Endodermal cell (in vitro differentiated cells): ENCODE results near the gene FAM217A. TPM values are rescaled to one million over a fixed set of nuclear protein-coding genes. Genes with fewer than 3 reads are reported as not detected.

Source experiments
- DNase-seq: peaks from one replicate; pipeline ENCODE4 v3.0.0-alpha.2; 2017
- H3K27ac ChIP-seq: 2 replicates; pipeline ENCODE4 v1.5.1; 2013; ENCODE audit warnings: mild to moderate bottlenecking, low read depth, low read length, moderate library complexity
- H3K27me3 ChIP-seq: 2 replicates; pipeline ENCODE4 v1.6.1; 2013; ENCODE audit warnings: mild to moderate bottlenecking, low read length, moderate library complexity; ENCODE audit not compliant: insufficient read depth, control insufficient read depth, poor library complexity, severe bottlenecking
- H3K36me3 ChIP-seq: 2 replicates; pipeline ENCODE4 v1.7.0; 2013; ENCODE audit warnings: mild to moderate bottlenecking, low read length, moderate library complexity; ENCODE audit not compliant: control insufficient read depth, insufficient read depth
- H3K4me1 ChIP-seq: one replicate; pipeline ENCODE4 v1.7.0; 2013; ENCODE audit warnings: low read length; ENCODE audit not compliant: control insufficient read depth, insufficient read depth
- H3K4me3 ChIP-seq: 2 replicates; pipeline ENCODE4 v1.5.1; 2013; ENCODE audit warnings: mild to moderate bottlenecking, low read length, moderate library complexity
- H3K9ac ChIP-seq: 2 replicates; pipeline ENCODE4 v1.6.1; 2013; ENCODE audit warnings: mild to moderate bottlenecking, low read length, moderate library complexity; ENCODE audit not compliant: poor library complexity, severe bottlenecking; ENCODE audit errors: extremely low read depth
- H3K9me3 ChIP-seq: 2 replicates; pipeline ENCODE4 v1.6.1; 2013; ENCODE audit warnings: mild to moderate bottlenecking, low read length, moderate library complexity; ENCODE audit not compliant: control insufficient read depth
- H3K27ac Mint-ChIP-seq: 2 replicates; pipeline ENCODE4 v1.8.0; 2020; ENCODE audit warnings: mixed read lengths
- H3K27me3 Mint-ChIP-seq: 2 replicates; pipeline ENCODE4 v1.8.0; 2021; ENCODE audit warnings: mild to moderate bottlenecking, mixed read lengths; ENCODE audit not compliant: insufficient read depth
- H3K36me3 Mint-ChIP-seq: 2 replicates; pipeline ENCODE4 v1.8.0; 2020; ENCODE audit warnings: low read depth, mixed read lengths
- H3K4me1 Mint-ChIP-seq: 2 replicates; pipeline ENCODE4 v1.8.0; 2020; ENCODE audit warnings: mixed read lengths
- H3K4me3 Mint-ChIP-seq: 2 replicates; pipeline ENCODE4 v1.8.0; 2020; ENCODE audit warnings: mild to moderate bottlenecking, moderate library complexity, mixed read lengths
- H3K9me3 Mint-ChIP-seq: 2 replicates; pipeline ENCODE4 v1.8.0; 2020; ENCODE audit warnings: mild to moderate bottlenecking, mixed read lengths
- WGBS, 2 experiments: methylation state at CpG; one replicate each; pipeline versions ENCODE4 v1.1.5 to v1.1.7; 2013; ENCODE audit warnings: missing lambda C conversion rate in 2 of 2, mixed read lengths in 1 of 2; ENCODE audit not compliant: insufficient coverage in 1 of 2, insufficient read length in 1 of 2; 5-methylcytosine and 5-hydroxymethylcytosine counted together
- total RNA-seq, 2 donors: library from RNA; stranded (reverse); fragmentation: NEBNext Ultra II Directional in 1 of 2; extraction: Animal tissue kit (Norgen Biotek cat#: 25700) in 1 of 2; gene quantifications; 2 replicates in 1 of 2; 3 replicates in 1 of 2; pipeline ENCODE4 v1.2.1, GENCODE V29; 2021
- TF ChIP-seq, protein P1 (sequence below): fragments of 200-600 bp; sonication (generic); conservative IDR thresholded peaks from 2 replicates; pipeline ENCODE4 v1.5.0; 2021; ENCODE audit warnings: antibody characterized with exemption, mild to moderate bottlenecking

Gene FAM217A
- total RNA-seq, 2 donors from 2014 or later: not detected

DNA sequence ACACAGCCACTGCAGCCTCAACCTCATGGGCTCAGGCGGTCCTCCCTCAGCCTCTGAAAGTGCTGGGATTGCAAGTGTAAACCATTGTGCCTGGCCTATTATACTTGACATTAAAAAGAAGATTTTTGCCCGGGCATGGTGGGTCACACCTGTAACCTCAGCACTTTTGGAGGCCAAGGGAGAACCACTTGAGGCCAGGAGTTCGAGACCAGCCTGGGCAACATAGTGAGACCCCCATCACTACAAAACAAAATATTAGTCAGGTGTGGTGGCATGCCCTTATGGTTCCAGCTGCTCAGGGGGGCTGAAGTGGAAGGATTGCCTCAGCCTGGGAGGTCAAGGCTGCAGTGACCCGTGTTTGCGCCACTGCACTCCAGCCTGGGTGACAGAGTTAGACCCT is 42.4 kb downstream of the FAM217A start:
- no peak overlapping the region for H3K27ac ChIP-seq
- WGBS, 2 experiments: 94 to 100% methylated on average over 4 to 5 of the region's 5 CpGs
- TF ChIP-seq, protein P1, sequence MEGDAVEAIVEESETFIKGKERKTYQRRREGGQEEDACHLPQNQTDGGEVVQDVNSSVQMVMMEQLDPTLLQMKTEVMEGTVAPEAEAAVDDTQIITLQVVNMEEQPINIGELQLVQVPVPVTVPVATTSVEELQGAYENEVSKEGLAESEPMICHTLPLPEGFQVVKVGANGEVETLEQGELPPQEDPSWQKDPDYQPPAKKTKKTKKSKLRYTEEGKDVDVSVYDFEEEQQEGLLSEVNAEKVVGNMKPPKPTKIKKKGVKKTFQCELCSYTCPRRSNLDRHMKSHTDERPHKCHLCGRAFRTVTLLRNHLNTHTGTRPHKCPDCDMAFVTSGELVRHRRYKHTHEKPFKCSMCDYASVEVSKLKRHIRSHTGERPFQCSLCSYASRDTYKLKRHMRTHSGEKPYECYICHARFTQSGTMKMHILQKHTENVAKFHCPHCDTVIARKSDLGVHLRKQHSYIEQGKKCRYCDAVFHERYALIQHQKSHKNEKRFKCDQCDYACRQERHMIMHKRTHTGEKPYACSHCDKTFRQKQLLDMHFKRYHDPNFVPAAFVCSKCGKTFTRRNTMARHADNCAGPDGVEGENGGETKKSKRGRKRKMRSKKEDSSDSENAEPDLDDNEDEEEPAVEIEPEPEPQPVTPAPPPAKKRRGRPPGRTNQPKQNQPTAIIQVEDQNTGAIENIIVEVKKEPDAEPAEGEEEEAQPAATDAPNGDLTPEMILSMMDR: no peak
- no peaks in the 10 kb centered on the region for H3K27me3 Mint-ChIP-seq
- no peak for DNase-seq
- peaks cover 71% of the 10 kb centered on the region for H3K36me3 Mint-ChIP-seq
- no peak overlapping the region for H3K9ac ChIP-seq
- no peak overlapping the region for H3K27ac Mint-ChIP-seq
- peaks cover 81% of the 10 kb centered on the region for H3K36me3 ChIP-seq
- H3K4me3 ChIP-seq: no peak overlapping the region
- no peaks in the 10 kb centered on the region for H3K27me3 ChIP-seq
- no peak overlapping the region for H3K4me3 Mint-ChIP-seq
- no peaks in the 10 kb centered on the region for H3K4me1 ChIP-seq
- H3K9me3 ChIP-seq: no peaks in the 10 kb centered on the region
- H3K4me1 Mint-ChIP-seq: peaks cover 28% of the 10 kb centered on the region
- H3K9me3 Mint-ChIP-seq: no peaks in the 10 kb centered on the region

DNA sequence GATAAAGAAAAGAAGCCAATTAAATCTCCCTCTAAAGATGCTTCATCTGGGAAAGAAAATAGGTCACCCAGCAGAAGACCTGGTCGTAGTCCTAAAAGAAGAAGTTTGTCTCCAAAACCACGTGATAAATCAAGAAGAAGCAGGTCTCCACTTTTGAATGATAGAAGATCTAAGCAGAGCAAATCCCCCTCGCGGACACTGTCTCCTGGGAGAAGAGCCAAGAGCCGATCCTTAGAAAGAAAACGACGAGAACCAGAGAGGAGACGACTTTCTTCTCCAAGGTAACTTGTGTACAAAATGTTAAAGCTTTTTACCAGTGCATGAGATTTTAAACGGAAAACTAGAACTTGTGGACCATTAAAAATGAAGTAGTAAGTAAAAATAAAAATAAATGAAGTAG is 46.5 kb downstream of the FAM217A start:
- H3K27me3 Mint-ChIP-seq: no peaks in the 10 kb centered on the region
- TF ChIP-seq, protein P1: no peak

DNA sequence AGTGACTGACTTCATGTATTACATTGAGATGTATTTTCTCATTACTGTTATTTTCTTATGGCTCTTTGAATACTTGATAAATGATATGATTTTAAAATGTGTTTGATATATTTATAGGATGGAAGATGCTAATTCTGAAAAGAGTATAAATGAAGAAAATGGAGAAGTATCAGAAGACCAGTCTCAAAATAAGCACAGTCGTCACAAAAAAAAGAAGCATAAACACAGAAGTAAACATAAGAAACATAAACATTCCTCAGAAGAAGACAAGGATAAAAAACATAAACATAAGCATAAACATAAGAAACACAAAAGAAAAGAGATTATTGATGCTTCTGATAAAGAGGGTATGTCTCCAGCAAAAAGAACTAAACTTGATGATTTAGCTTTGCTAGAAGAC is 47.5 kb downstream of the FAM217A start:
- H3K4me3 ChIP-seq: no peak overlapping the region
- peaks cover 64% of the 10 kb centered on the region for H3K36me3 ChIP-seq
- Mint-ChIP-seq H3K27me3 (no peaks in the 10 kb centered on the region), H3K4me1 (peaks cover 23% of the 10 kb centered on the region), H3K9me3 (no peaks in the 10 kb centered on the region), H3K36me3 (peaks cover 50% of the 10 kb centered on the region), H3K27ac (peak overlapping the region; percentile 18), H3K4me3 (no peak overlapping the region)
- no peak overlapping the region for H3K27ac ChIP-seq
- TF ChIP-seq, protein P1: no peak
- H3K4me1 ChIP-seq: no peaks in the 10 kb centered on the region
- H3K9ac ChIP-seq: no peak overlapping the region
- no peaks in the 10 kb centered on the region for H3K27me3 ChIP-seq
- no peak for DNase-seq
- H3K9me3 ChIP-seq: no peaks in the 10 kb centered on the region
- 100% methylated on average over 1 of the region's 1 CpG; no CpG with 5 or more reads in 1 of the 2 experiments for WGBS, 2 experiments

More for the DNA sequence above, 46.5 kb downstream of the FAM217A start:
- no peak overlapping the region for H3K27ac Mint-ChIP-seq
- H3K4me3 Mint-ChIP-seq: no peak overlapping the region
- Histone ChIP-seq H3K4me1 (no peaks in the 10 kb centered on the region), H3K9me3 (no peaks in the 10 kb centered on the region), H3K4me3 (peak overlapping the region; percentile 17), H3K27me3 (no peaks in the 10 kb centered on the region), H3K36me3 (peaks cover 66% of the 10 kb centered on the region), H3K9ac (no peak overlapping the region), H3K27ac (no peak overlapping the region)
- peaks cover 23% of the 10 kb centered on the region for H3K4me1 Mint-ChIP-seq
- DNase-seq: no peak
- peaks cover 54% of the 10 kb centered on the region for H3K36me3 Mint-ChIP-seq
- no peaks in the 10 kb centered on the region for H3K9me3 Mint-ChIP-seq
- 91 to 93% methylated on average over 8 to 9 of the region's 9 CpGs for WGBS, 2 experiments
